HG02884 (cell line): ENCODE data around the gene SAPCD1.
"Not testable (repeated sequence)": the region's sequence is repeated elsewhere in the genome, so short reads cannot be mapped to it uniquely, and the experiment has no call there.

Experiments used
- ATAC-seq: cut with Tn5 transposase; IDR thresholded peaks from one replicate; pipeline ENCODE4 v1.9.1; 2021; ENCODE audit warnings: mild to moderate bottlenecking, moderate library complexity; ENCODE audit not compliant: unreplicated experiment

The SAPCD1 gene

DNA sequence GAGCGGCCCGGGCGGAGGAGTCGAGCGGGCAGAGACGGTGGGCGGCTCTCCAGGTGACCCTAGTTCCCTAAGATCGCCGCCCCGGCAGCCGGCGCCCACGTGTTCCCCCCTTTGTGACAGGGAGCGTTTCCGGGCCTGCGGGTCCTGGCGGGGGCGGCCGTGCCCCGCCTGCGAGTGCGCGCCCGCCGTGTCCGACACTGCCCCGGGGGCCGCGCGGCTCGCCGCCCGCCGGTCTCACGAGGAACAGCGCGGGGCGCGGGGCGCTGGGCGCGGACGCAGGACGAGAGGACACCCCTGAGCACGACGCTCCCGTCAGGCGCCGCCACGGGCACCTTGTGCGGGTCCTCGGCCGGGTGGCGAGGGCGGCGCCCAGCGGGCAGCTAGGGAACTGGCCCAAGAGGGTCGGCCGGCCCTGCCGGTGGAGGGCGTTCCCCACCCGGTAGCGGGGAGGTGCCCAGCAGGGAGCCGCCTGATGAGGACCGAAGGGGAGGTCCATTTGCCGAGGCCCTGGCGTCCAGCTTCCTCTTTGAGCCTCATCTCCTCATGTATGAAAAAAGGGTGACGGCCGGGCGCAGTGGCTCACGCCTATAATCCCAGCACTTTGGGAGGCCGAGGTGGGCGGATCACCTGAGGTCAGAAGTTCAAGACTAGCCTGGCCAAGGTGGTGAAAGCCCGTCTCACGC is 33.3 kb downstream of the SAPCD1 start, which contains the start of gene VARS1:
TSS of gene VARS1 (minus strand) at position 137 of the 683 bp plus-strand sequence. CDS start 535 bp downstream, outside the sequence.
- no peak for ATAC-seq

DNA sequence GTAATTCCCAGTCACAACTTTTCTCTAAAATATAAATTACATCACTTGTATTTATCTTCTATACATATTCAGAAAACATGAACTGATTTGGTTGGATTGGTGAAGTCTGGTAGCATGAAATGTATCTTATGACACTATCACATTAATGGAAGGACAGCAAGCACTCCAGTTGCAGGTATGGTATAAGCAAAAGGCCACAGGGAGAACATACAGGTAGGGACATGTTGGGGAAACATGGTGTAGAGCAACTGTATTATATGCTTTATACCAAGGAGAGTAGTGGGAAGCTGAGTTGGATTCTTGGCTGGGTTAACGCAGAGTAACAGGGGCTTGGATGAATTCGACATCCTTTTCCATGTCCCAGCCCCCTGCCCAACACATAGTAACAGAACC is 34.5 kb downstream of the SAPCD1 start:
- no peak for ATAC-seq

DNA sequence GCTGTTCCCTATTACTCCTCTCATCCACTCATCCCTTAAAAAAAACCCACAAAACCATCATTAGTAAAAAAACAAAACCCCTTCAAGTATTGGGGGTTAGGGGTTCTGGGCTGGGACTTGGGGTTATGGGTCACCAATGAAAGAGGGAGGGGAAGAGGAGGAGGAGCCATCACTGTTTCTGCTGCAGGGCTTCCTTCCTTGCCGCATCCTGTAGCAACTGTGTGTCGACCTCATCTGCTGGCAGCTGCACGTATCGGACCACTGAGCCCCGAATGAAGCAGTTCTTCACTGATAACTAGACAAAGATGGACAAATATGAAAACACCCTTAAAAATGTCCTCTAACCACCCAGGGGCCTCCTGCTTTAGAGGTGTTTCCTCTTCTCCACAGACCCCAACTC is 35.1 kb downstream of the SAPCD1 start:
- no peak for ATAC-seq

DNA sequence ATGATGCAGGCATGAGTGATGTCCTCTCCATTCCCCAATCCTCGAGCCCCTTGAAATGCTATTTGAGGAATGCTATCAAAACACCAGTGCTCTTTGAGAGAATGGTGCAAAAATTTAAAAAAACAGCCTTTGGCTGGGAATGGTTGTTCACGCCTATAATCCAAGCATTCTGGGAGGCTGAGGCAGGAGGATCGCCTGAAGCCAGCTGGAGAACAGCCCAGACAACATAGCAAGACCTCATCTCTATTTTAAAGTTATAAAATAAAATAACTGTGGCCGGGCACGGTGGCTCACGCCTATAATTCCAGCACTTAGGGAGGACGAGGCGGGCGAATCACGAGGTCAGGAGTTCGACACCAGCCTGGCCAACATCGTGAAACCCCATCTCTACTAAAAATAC is 37.3 kb downstream of the SAPCD1 start:
- no peak for ATAC-seq

DNA sequence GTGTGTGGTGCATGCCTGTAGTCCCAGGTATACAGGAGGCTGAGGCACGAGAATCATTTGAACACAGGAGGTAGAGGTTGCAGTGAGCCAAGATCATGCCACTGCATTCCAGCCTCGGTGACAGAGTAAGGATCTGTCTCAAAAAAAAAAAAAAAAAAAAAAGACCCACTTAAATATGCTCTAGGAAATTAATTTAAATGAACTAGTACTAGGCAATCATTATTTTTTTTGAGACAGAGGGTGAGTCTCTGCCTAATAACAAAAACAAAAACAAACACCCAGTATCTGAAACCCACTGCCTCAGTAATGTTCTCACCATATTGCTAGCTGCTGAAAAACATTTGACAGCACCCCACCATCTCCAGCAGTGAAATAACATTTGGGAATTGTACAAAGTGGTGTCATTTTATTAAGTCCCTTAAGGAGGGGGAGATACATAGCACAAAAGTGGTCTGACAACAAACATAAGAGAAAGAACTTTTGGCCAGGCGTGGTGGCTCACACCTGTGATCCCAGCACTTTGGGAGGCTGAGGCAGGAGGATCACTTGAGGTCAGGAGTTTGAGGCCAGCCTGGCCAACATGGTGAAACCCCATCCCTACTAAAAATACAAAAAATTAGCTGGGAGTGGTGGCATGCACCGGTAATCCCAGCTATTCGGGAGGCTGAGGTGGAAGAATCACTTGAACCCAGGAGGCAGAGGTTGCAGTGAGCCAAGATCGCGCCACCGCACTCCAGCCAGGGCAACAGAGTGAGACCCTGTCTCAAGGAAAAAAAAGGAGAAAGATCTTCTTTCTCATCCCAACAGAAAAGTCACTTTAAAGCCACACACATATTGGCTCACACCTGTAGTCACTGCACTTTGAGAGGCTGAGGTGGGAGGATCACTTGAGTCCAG is 38.8 kb downstream of the SAPCD1 start:
- not testable (repeated sequence) for ATAC-seq

DNA sequence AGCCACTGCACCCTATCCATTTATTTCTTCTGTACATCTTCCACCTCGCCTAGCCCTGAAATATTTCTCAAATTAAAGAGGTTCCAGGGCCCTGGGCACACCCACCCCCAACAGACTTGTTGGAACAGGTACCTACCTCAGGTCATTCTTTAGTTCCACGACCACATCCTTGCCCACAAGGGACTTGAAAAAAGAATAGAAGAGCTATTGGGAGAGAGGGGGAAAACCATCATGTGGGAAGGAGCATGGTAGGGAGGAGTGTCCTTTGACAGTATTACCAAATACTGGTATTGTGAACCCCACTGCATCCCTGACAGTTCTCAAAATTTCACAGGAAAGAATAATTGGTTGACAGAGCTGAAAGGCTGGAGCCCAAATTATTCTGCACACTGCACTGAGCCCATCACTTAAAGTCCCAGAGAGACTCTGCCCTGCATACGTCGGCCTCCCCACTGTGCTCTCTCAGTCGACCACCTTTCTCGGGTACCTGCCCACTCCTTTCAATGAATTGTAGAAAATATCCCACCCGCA is 43.5 kb downstream of the SAPCD1 start:
- ATAC-seq = peak; percentile 5

DNA sequence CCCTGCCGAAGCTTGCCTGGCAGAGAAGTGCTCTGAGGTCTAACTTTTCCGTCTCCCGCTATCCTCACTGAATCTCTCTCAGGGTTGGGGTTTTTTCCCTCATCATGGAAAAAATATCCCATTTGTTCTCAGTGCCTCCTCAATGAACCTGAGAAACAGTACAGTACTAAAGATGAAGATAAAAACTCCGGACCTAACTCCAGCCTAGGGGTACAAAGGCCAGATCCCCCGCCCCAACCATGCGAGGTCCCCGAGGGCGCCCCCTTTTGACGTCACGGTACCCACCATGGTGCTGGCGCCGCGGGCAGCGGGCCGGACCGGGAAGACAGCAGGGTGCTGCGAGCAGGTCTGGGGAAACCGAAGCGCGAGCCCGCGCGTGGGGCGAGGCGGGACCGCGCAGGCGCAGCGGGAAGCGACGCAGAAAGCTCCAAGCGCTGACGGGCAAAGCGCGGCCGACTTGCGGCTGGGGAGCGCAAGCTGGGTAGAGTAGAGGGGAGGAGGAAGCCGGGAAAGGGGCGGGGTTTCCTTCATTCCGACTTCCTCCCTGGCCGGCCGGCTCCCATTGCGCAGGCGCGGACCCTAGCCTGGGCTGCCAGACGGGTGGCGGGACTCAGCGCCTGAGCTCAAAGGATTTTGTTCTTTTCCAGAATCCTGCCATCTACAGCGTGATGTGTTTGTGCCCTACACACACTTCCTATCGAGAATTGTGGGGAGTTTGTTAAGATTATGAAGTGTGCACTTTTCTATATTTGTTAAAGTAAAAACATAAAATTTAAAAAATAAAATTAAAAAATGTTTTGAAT is 44.2 kb downstream of the SAPCD1 start, which contains the start of gene LSM2:
TSS of gene LSM2 (minus strand) at position 497 of the 803 bp plus-strand sequence. CDS start at position 288, 209 bp downstream.
- peak; percentile 81 for ATAC-seq

DNA sequence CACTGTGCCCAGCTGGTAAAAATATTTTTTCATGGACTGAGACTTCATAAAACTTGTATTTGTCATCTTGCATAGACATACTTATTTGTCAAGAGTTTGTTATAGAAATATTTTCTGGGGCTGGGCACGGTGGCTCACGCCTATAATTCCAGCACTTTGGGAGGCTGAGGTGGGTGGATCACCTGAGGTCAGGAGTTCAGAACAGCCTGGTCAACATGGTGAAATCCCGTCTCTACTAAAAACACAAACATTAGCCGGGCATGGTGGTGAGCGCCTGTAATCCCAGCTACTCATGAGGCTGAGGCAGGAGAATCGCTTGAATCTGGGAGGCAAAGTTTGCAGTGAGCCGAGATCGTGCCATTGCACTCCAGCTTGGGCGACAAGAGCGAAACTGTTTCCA is 46.1 kb downstream of the SAPCD1 start:
- not testable (repeated sequence) for ATAC-seq

DNA sequence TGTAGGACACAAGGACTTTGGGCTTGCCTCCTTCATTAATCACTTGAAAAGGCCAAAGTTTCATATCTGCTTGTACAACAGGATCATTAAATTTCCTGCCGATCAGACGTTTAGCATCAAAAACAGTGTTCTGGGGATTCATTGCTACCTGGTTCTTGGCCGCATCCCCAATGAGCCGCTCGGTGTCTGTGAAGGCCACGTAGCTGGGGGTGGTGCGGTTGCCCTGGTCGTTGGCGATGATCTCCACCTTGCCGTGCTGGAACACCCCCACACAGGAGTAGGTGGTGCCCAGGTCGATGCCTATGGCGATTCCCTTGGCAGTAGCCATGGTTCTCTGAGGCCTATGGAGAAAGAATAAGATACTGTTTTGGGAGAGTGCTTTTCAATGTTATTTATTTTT is 49.2 kb downstream of the SAPCD1 start:
- no peak for ATAC-seq

DNA sequence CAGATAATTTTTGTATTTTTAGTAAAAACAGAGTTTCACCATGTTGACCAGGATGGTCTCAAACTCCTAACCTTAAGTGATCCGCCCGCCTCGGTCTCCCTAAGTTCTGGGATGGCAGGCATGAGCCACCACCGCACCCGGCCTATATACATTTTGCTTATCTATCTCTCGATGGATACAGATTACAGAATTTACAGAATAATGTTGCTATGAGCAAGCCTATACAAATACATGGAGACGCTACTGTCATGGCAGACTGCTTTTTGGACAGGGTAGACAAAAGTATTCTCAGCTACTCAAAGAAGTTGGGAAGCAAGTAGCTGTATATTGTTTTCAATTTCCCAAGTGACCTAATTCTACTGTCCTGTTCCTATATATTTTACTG is 51.0 kb downstream of the SAPCD1 start:
- no peak for ATAC-seq
